Upper lobe of left lung (tissue), 4 donors: Measurements from ENCODE around the gene PLEKHM2.

Source experiments
- CTCF ChIP-seq, 6 experiments: fragments of 450-650 bp in 4 of 6; fragments of 200-600 bp in 2 of 6; sonication (generic) in 2 of 6; IDR thresholded peaks; one replicate each; pipeline ENCODE4 v1.5.1; 2016 to 2019; ENCODE audit warnings: antibody characterized with exemption in 6 of 6
- EP300 ChIP-seq, 4 donors: sonication (generic); formaldehyde crosslinking; IDR thresholded peaks; one replicate each; pipeline ENCODE4 v1.5.1; 2017; ENCODE audit warnings: antibody characterized with exemption in 4 of 4, control low read depth in 2 of 4

DNA sequence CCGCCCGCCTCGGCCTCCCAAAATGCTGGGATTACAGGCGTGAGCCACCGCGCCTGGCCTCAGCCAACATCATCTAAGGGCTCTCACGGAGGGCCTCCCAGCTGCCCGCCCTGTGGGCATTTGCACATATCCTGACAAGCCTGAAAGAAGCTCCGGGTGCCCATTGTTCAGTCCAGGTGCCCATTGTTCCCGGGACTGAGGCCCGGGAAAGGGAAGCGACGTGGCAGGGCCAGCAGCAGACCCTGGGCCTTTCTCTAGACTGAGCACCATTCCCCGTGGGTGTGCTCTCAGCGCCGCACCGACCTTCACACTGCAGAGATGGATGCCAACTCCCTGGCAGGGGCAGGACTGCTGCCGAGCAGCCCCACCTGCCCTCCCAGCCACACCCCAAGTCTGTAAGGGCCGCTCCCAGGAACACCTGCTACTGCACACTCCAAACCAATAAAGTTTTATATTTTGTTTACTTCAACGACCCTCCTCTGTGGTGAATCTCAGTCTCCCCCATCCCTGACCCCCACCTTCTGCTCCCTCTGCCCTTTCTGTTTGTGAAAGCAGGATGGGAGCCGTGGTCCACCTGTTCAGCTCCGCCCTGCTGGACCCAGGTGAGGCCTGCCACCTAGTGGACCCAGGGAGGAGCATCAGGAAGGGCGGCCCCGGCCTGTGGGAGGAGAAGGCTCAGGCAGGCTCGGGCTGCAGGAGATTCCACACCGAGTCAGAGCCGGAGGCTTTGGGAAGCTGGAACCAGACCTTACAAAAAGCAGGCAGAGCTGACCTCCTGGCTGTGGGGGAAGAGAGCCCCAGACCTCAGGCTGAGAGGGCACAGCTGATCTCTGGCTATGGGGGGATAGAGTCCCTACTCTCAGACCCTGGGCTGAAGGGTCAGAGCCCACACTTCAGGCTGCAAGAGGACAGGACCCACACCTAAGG, 57.1 kb downstream of the PLEKHM2 start:
- peak; percentile 76 to 93 (median 85) for TF ChIP-seq CTCF (IDR thresholded peaks at IDR 0.05)
- no peak for TF ChIP-seq EP300 (IDR thresholded peaks at IDR 0.05)
